Heart left ventricle (tissue), 16 donors: ENCODE results near the gene MKLN1. TPM values are rescaled to one million over a fixed set of nuclear protein-coding genes. Genes with fewer than 3 reads are reported as not detected.

ENCODE experiments used
- ATAC-seq, 4 donors: fragments of 200-7000 bp; cut with Tn5 transposase; one replicate each; pipeline ENCODE4 v1.9.1; 2020 to 2022; ENCODE audit warnings: moderate library complexity in 4 of 4, mild to moderate bottlenecking in 3 of 4, moderate number of reproducible peaks in 1 of 4
- DNase-seq, 5 donors: peaks; one replicate each; pipeline ENCODE4 v3.0.0-alpha.2; 2020
- H3K27ac ChIP-seq, 12 donors: fragments of 200-600 bp; sonication (generic) in 4 of 12; one replicate each; pipeline versions ENCODE4 v1.5.0 to v1.8.0; 2016 to 2022; ENCODE audit warnings: mild to moderate bottlenecking in 2 of 12
- H3K27me3 ChIP-seq, 9 donors: fragments of 200-600 bp; sonication (generic) in 2 of 9; one replicate each; pipeline versions ENCODE4 v1.5.1 to v1.8.0; 2016 to 2022; ENCODE audit warnings: mild to moderate bottlenecking in 3 of 9
- H3K36me3 ChIP-seq, 9 donors: fragments of 200-600 bp; sonication (generic) in 2 of 9; one replicate each; pipeline versions ENCODE4 v1.5.0 to v1.8.0; 2018 to 2022; ENCODE audit warnings: mild to moderate bottlenecking in 2 of 9
- H3K4me1 ChIP-seq, 12 donors: fragments of 200-600 bp; sonication (generic) in 4 of 12; one replicate each; pipeline versions ENCODE4 v1.5.0 to v1.8.0; 2016 to 2022; ENCODE audit warnings: mild to moderate bottlenecking in 3 of 12
- H3K4me3 ChIP-seq, 12 donors: fragments of 200-600 bp; sonication (generic) in 4 of 12; one replicate each; pipeline versions ENCODE4 v1.5.0 to v1.8.0; 2017 to 2022; ENCODE audit warnings: mild to moderate bottlenecking in 9 of 12, moderate library complexity in 4 of 12
- H3K9me3 ChIP-seq, 12 donors: fragments of 200-600 bp; sonication (generic) in 4 of 12; one replicate each; pipeline versions ENCODE4 v1.5.0 to v1.8.0; 2016 to 2022; ENCODE audit warnings: mild to moderate bottlenecking in 1 of 12
- CTCF ChIP-seq, 12 donors: fragments of 200-600 bp; sonication (generic) in 4 of 12; IDR thresholded peaks; one replicate each; pipeline versions ENCODE4 v1.5.0 to v1.8.0; 2018 to 2022; ENCODE audit warnings: antibody characterized with exemption in 12 of 12, mild to moderate bottlenecking in 5 of 12
- POLR2A ChIP-seq, 2 donors: fragments of 450-650 bp; IDR thresholded peaks; one replicate each; pipeline ENCODE4 v1.6.1; 2017; ENCODE audit warnings: antibody characterized with exemption in 2 of 2, mild to moderate bottlenecking in 2 of 2, moderate library complexity in 2 of 2
- WGBS, 4 donors: extraction: QIAGEN DNeasy Blood & Tissue Kit in 2 of 4; methylation state at CpG; one replicate each; pipeline versions ENCODE4 v1.1.5 to v1.1.7; 2013 to 2018; 5-methylcytosine and 5-hydroxymethylcytosine counted together
- intact Hi-C, 10 donors: fragments of 100-400 bp; cut with DNase I; formaldehyde crosslinking; loops; one replicate each; pipeline versions ENCODE4 v1.11.1 to v1.14.2; 2022
- polyA plus RNA-seq, 2 donors: library from polyadenylated mRNA; stranded (reverse); fragments of 200-250 nt; gene quantifications; one replicate each; pipeline ENCODE4 v1.2.3, GENCODE V29; 2013
- total RNA-seq, 9 donors: library from RNA; depleted of rRNA in 2 of 9; stranded (reverse); fragments of >200 nt in 2 of 9; fragmentation: NEBNext Ultra II Directional in 3 of 9; extraction: Animal tissue kit (Norgen Biotek cat#: 25700) in 3 of 9; gene quantifications; one replicate each; pipeline versions ENCODE4 v1.1.0 to v1.2.4, GENCODE V29; 2016 to 2023
- donor health status: ischemic (EF 13 %, LVEDD 7.1; RV severe dilation, severe dysfunction).
- donor health status: healthy with polysubstance abuse.
- donor health status: DM: no; HTN: yes; CAD: no.
- donor health status: DM: no; HTN: no; CAD: no.
- donor health status: ischemic (EF 25% LVEDD 6.9; RV normal size, moderate dysfunction).
- donor health status: ischemic (EF 25% LVEDD 5.7; RV mildly dilated, moderate dysfunction).
- donor health status: healthy.
- donor health status: DM: yes; HTN: yes; CAD: no.
- donor health status: ischemic (EF 35%, LVEDD 5.7; RV mildly dilated, moderate dysfunction).
- donor health status: nonischemic (EF 11% LVEDD 7.7; RV severe dilation, severe dysfunction).
- donor health status: DM: yes; HTN: yes; CAD: no.
- donor health status: PGD.
- donor health status: ischemic (EF 29% LVEDD 5.4; RV normal size, mild dysfunction).
- donor health status: nonischemic (EF 23%, LVEDD 6.1; RV moderate dilation, normal function).

The MKLN1 gene
- total and polyA plus RNA-seq, 11 donors = 11.5 to 49.7 (median 37.6) TPM

- Histone ChIP-seq H3K4me3 (no peak overlapping the region), H3K9me3 (no peaks in the 10 kb centered on the region), H3K36me3 (no peaks in the 10 kb centered on the region), H3K4me1 (peaks cover 0 to 88% (median 65%) of the 10 kb centered on the region in 12 donors), H3K27ac (no peak overlapping the region), H3K27me3 (no peaks in the 10 kb centered on the region)
- intact Hi-C loops = no loop called here
- DNase-seq (no peak), ATAC-seq (no peak)
- WGBS, 4 donors = 78 to 94% (median 85%) methylated on average over 1 of the region's 1 CpG
- no peak for TF ChIP-seq POLR2A (IDR thresholded peaks at IDR 0.05)
- no peak for TF ChIP-seq CTCF (IDR thresholded peaks at IDR 0.05)
Observed at GRCh38 chr7:131370523-131370968, 42.9 kb downstream of the MKLN1 start.

GRCh38 chr7:131371411-131371810 lies 43.7 kb downstream of the MKLN1 start:
- H3K27ac ChIP-seq = no peak overlapping the region
- ATAC-seq = no peak
- no peak for DNase-seq
- no peaks in the 10 kb centered on the region for H3K27me3 ChIP-seq
- no peaks in the 10 kb centered on the region for H3K36me3 ChIP-seq
- 91 to 95% (median 92%) methylated on average over 2 of the region's 2 CpGs for WGBS, 4 donors
- intact Hi-C loops = no loop called here
- no peak overlapping the region for H3K4me3 ChIP-seq
- H3K4me1 ChIP-seq = peaks cover 0 to 86% (median 58%) of the 10 kb centered on the region in 12 donors
- TF ChIP-seq CTCF (IDR thresholded peaks at IDR 0.05) (no peak), POLR2A (IDR thresholded peaks at IDR 0.05) (no peak)
- H3K9me3 ChIP-seq = no peaks in the 10 kb centered on the region

- Histone ChIP-seq H3K4me1 (peaks cover 0 to 76% (median 49%) of the 10 kb centered on the region in 12 donors), H3K9me3 (no peaks in the 10 kb centered on the region), H3K4me3 (no peak overlapping the region), H3K36me3 (peaks cover 0 to 4% (median 0%) of the 10 kb centered on the region in 9 donors), H3K27me3 (no peaks in the 10 kb centered on the region), H3K27ac (no peak overlapping the region)
- intact Hi-C loops = no loop called here
- ATAC-seq (no peak), DNase-seq (no peak)
- no peak for TF ChIP-seq POLR2A (IDR thresholded peaks at IDR 0.05)
- TF ChIP-seq CTCF (IDR thresholded peaks at IDR 0.05) = no peak
- 78 to 88% (median 84%) methylated on average over 1 of the region's 1 CpG for WGBS, 4 donors
Observed at GRCh38 chr7:131372554-131372953, 44.9 kb downstream of the MKLN1 start.

GRCh38 chr7:131374821-131375220 lies 47.1 kb downstream of the MKLN1 start:
- H3K4me1 ChIP-seq = peaks cover 0 to 60% (median 32%) of the 10 kb centered on the region in 12 donors

More at GRCh38 chr7:131374821-131375220, 47.1 kb downstream of the MKLN1 start:
- ATAC-seq (no peak), DNase-seq (no peak)
- no peak overlapping the region for H3K27ac ChIP-seq
- no peaks in the 10 kb centered on the region for H3K9me3 ChIP-seq
- intact Hi-C loops = no loop called here
- H3K36me3 ChIP-seq = peaks cover 0 to 4% (median 0%) of the 10 kb centered on the region in 9 donors
- WGBS, 4 donors = 71 to 79% (median 76%) methylated on average over 1 of the region's 1 CpG
- H3K4me3 ChIP-seq = no peak overlapping the region
- TF ChIP-seq CTCF (IDR thresholded peaks at IDR 0.05) (no peak), POLR2A (IDR thresholded peaks at IDR 0.05) (no peak)
- no peaks in the 10 kb centered on the region for H3K27me3 ChIP-seq
